Peyer's patch (tissue), 4 donors: ENCODE measurements around the gene REP15.
A peak's percentile ranks its signal among the peaks of the same experiment; 100 is the strongest.

ENCODE experiments used
- CTCF ChIP-seq, 6 experiments: fragments of 450-650 bp in 4 of 6; fragments of 200-600 bp in 2 of 6; sonication (generic) in 1 of 6; IDR thresholded peaks; one replicate each; pipeline ENCODE4 v1.5.1; 2017 to 2019; ENCODE audit warnings: antibody characterized with exemption in 6 of 6, mild to moderate bottlenecking in 3 of 6, moderate library complexity in 1 of 6
- POLR2A ChIP-seq, 2 donors: fragments of 450-650 bp; IDR thresholded peaks; one replicate each; pipeline ENCODE4 v1.5.1; 2017; ENCODE audit warnings: antibody characterized with exemption in 2 of 2, mild to moderate bottlenecking in 2 of 2, moderate library complexity in 2 of 2

- peak; percentile 40 to 81 (median 78) for TF ChIP-seq CTCF (IDR thresholded peaks at IDR 0.05)
- TF ChIP-seq POLR2A (IDR thresholded peaks at IDR 0.05) = no peak
Observed at GRCh38 chr12:27652174-27652763, 44.0 kb upstream of the REP15 start.
